ENCODE results near the gene KIF20B. TPM values are rescaled to one million over a fixed set of nuclear protein-coding genes. Genes with fewer than 3 reads are reported as not detected.

KIF20B gene
- total RNA-seq, 2 donors from 2014 or later = 0.99 to 2.1 TPM

DNA sequence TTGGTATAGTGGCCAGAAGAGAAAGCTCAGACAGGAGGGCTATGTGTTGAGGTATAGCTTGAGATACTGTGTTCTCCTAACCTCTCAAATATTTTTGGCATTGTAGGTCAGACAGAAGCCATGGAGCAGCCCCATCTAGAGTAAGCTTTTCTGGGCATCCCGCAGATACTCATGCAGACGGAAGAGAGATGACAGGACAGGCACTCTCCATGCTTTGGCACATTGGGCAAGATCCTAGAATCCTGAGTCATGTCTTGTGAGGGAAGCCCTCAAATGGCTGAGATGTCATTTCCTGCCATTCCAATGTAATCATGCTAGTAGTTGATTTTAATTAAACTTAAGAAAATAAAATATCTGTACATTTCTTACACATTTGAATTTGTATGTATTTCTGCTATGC, 16.8 kb upstream of the KIF20B start:
- intact Hi-C loops (cut with DNase I) = no loop called here
- H3K36me3 ChIP-seq (replicated peaks in 1 of 2; ENCODE audit: insufficient read depth in 1 of 2, low read depth in 2 of 2) = no peaks in the 10 kb centered on the region
- WGBS, 2 donors = 79 to 89% methylated on average over 2 of the region's 2 CpGs
- H3K4me1 ChIP-seq = peaks cover 20% of the 10 kb centered on the region
- no peak for TF ChIP-seq POLR2A (IDR thresholded peaks at IDR 0.05)
- TF ChIP-seq, protein P1, sequence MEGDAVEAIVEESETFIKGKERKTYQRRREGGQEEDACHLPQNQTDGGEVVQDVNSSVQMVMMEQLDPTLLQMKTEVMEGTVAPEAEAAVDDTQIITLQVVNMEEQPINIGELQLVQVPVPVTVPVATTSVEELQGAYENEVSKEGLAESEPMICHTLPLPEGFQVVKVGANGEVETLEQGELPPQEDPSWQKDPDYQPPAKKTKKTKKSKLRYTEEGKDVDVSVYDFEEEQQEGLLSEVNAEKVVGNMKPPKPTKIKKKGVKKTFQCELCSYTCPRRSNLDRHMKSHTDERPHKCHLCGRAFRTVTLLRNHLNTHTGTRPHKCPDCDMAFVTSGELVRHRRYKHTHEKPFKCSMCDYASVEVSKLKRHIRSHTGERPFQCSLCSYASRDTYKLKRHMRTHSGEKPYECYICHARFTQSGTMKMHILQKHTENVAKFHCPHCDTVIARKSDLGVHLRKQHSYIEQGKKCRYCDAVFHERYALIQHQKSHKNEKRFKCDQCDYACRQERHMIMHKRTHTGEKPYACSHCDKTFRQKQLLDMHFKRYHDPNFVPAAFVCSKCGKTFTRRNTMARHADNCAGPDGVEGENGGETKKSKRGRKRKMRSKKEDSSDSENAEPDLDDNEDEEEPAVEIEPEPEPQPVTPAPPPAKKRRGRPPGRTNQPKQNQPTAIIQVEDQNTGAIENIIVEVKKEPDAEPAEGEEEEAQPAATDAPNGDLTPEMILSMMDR (IDR thresholded peaks at IDR 0.05) = no peak
- H3K27ac ChIP-seq = no peak overlapping the region
- no peaks in the 10 kb centered on the region for H3K9me3 ChIP-seq
- H3K4me3 ChIP-seq = no peak overlapping the region
- ATAC-seq = no peak
- DNase-seq = no peak
- no peaks in the 10 kb centered on the region for H3K27me3 ChIP-seq

- ATAC-seq = no peak
- no peaks in the 10 kb centered on the region for H3K36me3 ChIP-seq (replicated peaks in 1 of 2; ENCODE audit: insufficient read depth in 1 of 2, low read depth in 2 of 2)
- no peak for DNase-seq
- H3K27ac ChIP-seq = no peak overlapping the region
- H3K9me3 ChIP-seq = no peaks in the 10 kb centered on the region
- no peaks in the 10 kb centered on the region for H3K27me3 ChIP-seq
- WGBS, 2 donors = 45 to 46% methylated on average over 4 of the region's 4 CpGs
- intact Hi-C loops (cut with DNase I) = no loop called here
- peaks cover 20% of the 10 kb centered on the region for H3K4me1 ChIP-seq
- TF ChIP-seq POLR2A (IDR thresholded peaks at IDR 0.05) = no peak
- H3K4me3 ChIP-seq = no peak overlapping the region
Observed at GRCh38 chr10:89685936-89686335, 15.5 kb upstream of the KIF20B start.

- Histone ChIP-seq H3K27ac (no peak overlapping the region), H3K36me3 (replicated peaks in 1 of 2; ENCODE audit: insufficient read depth in 1 of 2, low read depth in 2 of 2) (no peaks in the 10 kb centered on the region), H3K4me1 (peaks cover 10% of the 10 kb centered on the region), H3K9me3 (no peaks in the 10 kb centered on the region), H3K4me3 (no peak overlapping the region), H3K27me3 (no peaks in the 10 kb centered on the region)
- intact Hi-C loops (cut with DNase I) = no loop called here
- TF ChIP-seq, protein P1 (IDR thresholded peaks at IDR 0.05) = no peak
- no peak for TF ChIP-seq POLR2A (IDR thresholded peaks at IDR 0.05)
- DNase-seq = no peak
- 43 to 100% methylated on average over 2 of the region's 2 CpGs for WGBS, 2 donors
- no peak for ATAC-seq
Observed at GRCh38 chr10:89690027-89690426, 11.4 kb upstream of the KIF20B start.

DNA sequence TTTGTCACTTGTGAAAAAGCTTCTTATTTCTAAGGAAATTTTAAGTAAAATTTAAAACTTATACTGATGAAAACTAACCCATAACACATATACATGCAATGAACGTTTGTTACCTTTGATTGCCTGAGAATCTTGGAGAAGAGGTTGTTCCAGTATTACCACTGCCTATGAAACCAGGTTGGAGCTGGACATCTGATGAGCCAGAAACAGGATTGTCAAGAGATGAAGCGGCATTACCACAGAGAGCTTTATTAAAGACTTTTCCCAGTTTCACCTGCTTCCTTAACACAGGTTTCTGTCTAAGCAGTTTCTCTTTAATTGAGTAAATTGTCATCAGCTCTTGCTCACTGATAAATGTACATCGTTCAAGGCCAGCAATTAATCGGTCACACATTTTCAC, 9.0 kb upstream of the KIF20B start:
- DNase-seq (no peak), ATAC-seq (no peak)
- intact Hi-C loops (cut with DNase I) = no loop called here
- TF ChIP-seq POLR2A (IDR thresholded peaks at IDR 0.05) = no peak
- Histone ChIP-seq H3K4me3 (no peak overlapping the region), H3K4me1 (no peaks in the 10 kb centered on the region), H3K9me3 (no peaks in the 10 kb centered on the region), H3K27me3 (no peaks in the 10 kb centered on the region), H3K27ac (no peak overlapping the region), H3K36me3 (replicated peaks in 1 of 2; ENCODE audit: insufficient read depth in 1 of 2, low read depth in 2 of 2) (no peaks in the 10 kb centered on the region)
- WGBS, 2 donors = 54 to 73% methylated on average over 4 of the region's 4 CpGs

DNA sequence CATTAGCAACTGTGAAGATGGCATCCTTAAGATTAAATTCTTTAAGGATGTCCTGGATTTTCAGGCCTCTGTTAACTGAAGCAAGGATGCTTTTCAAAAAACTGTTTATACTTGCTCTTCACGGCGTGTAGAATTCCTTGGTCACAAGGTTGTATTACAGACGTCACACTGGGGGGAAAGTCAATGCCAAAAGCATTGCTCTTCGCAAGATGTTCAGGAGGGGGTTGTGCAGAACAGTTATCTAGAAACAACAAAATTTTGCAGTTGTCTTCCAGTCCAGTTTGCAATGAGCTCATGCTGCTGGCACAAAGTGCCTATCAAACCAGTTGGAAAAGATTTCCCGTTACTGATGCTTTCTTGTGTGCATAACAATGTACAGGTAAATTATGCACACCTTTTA, 8.2 kb upstream of the KIF20B start:
- 95% methylated on average over 5 of the region's 5 CpGs for WGBS, 2 donors
- H3K9me3 ChIP-seq = no peaks in the 10 kb centered on the region
- TF ChIP-seq, protein P1 (IDR thresholded peaks at IDR 0.05) = no peak

GRCh38 chr10:89695307-89695706, 6.1 kb upstream of the KIF20B start:
- H3K36me3 ChIP-seq (replicated peaks in 1 of 2; ENCODE audit: insufficient read depth in 1 of 2, low read depth in 2 of 2) = no peaks in the 10 kb centered on the region
- 54 to 85% methylated on average over 3 of the region's 3 CpGs for WGBS, 2 donors
- no peaks in the 10 kb centered on the region for H3K27me3 ChIP-seq
- DNase-seq (no peak), ATAC-seq (no peak)
- intact Hi-C loops (cut with DNase I) = no loop called here
- no peak for TF ChIP-seq POLR2A (IDR thresholded peaks at IDR 0.05)
- TF ChIP-seq, protein P1 (IDR thresholded peaks at IDR 0.05) = no peak
- H3K4me1 ChIP-seq = no peaks in the 10 kb centered on the region
- no peak overlapping the region for H3K4me3 ChIP-seq
- no peaks in the 10 kb centered on the region for H3K9me3 ChIP-seq
- no peak overlapping the region for H3K27ac ChIP-seq

More for the DNA sequence above, 8.2 kb upstream of the KIF20B start:
- H3K27me3 ChIP-seq = no peaks in the 10 kb centered on the region
- intact Hi-C loops (cut with DNase I) = no loop called here
- no peaks in the 10 kb centered on the region for H3K36me3 ChIP-seq (replicated peaks in 1 of 2; ENCODE audit: insufficient read depth in 1 of 2, low read depth in 2 of 2)
- no peak overlapping the region for H3K4me3 ChIP-seq
- no peaks in the 10 kb centered on the region for H3K4me1 ChIP-seq
- DNase-seq = no peak
- H3K27ac ChIP-seq = no peak overlapping the region
- no peak for ATAC-seq
